GM12892 (cell line): ENCODE results near the gene ZNF48.

Experiments
- POLR2AphosphoS5 ChIP-seq: IDR thresholded peaks from 2 replicates; pipeline ENCODE4 v1.6.1; 2011; ENCODE audit warnings: low read depth, low read length, control low read depth
- TAF1 ChIP-seq: IDR thresholded peaks from 2 replicates; pipeline ENCODE4 v1.6.1; 2011; ENCODE audit warnings: low read depth, mild to moderate bottlenecking, control low read depth, low read length, borderline replicate concordance

- TF ChIP-seq TAF1 = no peak
- no peak for TF ChIP-seq POLR2AphosphoS5
Measured at GRCh38 chr16:30353438-30354129, 41.6 kb upstream of the ZNF48 start.
